ENCODE data around the gene HS6ST2.
"Not testable (repeated sequence)": the region's sequence is repeated elsewhere in the genome, so short reads cannot be mapped to it uniquely, and the experiment has no call there.

Gene HS6ST2

DNA sequence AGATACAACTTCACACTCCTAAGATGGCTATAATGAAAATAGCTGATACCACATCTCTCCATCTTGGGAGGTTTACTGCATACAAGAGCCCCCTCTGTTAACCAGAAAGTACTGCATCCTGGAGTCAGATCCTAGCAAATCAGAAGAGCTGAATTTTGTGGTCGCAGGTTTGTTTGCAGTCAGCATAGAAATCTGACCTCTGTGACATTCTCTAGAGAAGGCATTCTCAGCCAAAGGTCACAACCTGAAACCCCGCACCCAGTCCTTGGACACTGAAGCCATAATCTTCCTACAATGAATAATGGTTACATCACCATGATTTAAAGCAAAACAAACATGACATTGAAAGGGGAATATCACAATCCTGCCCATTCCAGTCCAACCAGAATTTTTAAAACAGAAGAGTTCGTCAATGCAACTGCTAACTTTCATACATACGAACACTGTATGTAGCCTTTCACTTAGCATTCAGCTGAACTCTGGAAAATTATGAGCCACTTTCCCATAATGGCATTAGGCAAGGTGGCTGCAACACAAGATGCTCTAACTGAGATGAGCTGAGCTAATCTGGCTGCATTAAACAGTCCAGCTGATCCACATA is 17.6 kb downstream of the HS6ST2 start:
- DNase-seq, result no peak

DNA sequence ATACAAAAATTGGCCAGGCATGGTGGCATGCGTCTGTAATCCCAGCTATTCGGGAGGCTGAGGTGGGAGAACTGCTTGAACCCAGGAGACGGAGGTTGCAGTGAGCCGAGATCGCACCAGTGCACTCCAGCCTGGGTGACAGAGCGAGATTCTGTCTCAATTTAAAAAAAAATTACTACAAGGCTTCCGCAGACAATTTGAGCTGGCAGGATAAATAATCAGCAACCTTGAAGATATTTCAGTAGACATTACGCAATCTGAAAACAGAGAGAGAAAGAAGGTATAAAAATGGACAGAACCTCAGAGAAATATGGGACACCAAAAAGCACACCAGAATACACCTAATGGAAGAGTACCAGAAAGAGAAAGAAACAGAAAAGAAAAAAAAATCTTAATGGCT is 25.3 kb downstream of the HS6ST2 start:
- DNase-seq, result no peak

DNA sequence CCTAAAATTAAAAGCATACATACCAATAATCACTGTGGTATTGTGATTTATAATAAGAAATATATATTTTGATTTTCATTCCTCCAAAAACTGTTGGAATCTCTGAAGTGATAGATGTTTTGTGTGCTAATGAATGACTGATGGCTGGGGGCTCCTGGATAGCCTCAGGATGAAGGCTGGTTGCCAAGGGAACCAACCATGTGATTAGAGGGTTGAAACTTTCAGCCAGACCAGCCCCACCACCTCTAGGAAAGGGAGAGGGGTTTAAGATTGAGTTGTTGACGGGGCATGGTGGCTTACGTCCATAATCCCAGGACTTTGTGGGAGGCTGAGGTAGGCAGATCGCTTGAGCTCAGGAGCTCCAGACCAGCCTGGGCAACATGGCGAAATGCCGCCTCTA is 34.0 kb downstream of the HS6ST2 start:
- no peak for DNase-seq

DNA sequence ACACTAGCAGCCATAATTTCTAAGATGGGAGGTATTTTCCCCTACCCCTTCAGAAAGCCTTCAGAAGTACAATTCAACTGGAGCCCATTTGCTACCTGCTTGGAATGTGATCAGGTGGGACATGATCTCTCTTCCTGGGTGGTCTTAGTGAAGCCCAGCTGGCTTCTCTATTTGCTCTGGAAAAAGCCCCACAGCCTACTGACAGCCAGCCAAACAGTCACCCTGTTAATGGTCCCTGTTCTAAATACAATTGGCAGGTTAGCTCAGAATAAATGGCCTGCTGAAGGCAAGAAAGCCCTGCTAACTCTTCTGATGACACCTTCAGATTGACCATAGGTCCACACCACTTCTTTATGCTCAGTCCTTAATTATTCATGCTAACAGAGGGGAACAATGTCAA is 39.9 kb downstream of the HS6ST2 start:
- DNase-seq, result no peak

- DNase-seq, result no peak
These were observed 42.1 kb downstream of the HS6ST2 start for GRCh38 chrX:132916349-132916748.

- no peak for DNase-seq
These were observed 48.8 kb downstream of the HS6ST2 start for GRCh38 chrX:132909643-132910042.

DNA sequence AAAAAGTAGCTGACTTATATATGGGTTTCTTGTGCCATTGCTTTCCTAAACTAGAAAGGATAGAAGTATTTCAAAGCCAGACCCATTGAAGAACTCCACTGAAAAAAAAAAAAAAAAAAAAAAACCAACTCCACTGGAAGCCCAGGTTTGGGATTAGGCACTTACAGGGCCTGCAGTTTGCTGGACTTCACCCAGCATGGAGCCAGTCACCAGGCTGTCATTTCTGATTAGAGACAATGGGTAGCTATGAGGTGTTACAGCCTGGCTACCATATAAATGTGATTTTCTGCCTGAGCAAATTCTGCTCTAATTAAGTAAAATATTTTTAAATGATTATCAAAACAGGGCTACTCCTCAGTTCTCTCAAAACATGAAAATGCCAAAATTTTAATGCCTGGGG is 49.5 kb downstream of the HS6ST2 start:
- no peak for DNase-seq

GRCh38 chrX:132900633-132901293 is 57.7 kb downstream of the HS6ST2 start:
- no peak for DNase-seq

DNA sequence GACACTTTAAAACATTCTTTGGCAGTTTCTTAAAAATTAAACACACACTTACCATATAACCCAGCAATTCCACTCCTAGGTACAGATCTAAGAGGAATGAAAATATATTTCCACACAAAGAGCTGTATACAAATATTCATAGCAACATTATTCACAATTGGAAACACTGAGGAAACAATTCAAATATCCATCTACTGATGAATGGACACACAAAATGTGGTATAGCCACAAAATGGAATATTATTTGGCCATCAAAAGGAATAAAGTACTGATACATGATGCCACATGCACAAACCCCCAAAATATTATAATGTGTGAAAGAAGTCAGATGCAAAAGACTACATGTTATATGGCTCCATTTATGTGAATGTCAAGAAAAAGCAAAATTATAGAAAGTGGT is 70.9 kb downstream of the HS6ST2 start:
- DNase-seq, result no peak

- no peak for DNase-seq
These were observed 75.0 kb downstream of the HS6ST2 start for GRCh38 chrX:132883358-132883915.

- DNase-seq, result not testable (repeated sequence)
These were observed 77.7 kb downstream of the HS6ST2 start for GRCh38 chrX:132880753-132881152.

DNA sequence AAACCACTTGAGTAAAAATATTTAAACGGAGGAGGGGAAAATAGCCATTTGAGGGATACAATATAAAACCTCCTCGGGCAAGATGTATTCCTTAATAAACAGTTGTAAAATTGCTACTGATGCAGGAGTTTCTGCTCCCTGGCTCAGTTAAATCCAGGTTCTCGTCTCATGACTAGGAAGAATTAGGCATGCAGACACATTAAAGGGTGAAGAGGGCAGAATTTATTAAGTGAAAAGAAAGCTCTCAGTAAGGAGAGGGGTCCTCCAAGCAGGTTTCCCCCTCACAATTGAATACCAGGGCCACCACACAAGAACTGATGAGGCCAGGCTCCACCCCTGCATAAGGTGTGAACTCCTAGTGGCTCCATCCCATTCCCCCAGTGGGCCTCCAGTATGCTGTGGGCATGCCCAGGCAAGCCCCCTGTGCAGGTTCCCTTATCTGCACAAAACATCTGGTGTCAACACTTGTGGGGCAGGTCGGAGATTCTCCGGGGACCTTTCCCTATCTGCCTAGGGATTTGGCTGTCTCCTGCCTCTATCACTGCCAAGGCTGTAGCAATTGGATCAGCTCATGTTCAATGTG is 80.4 kb downstream of the HS6ST2 start:
- DNase-seq, result no peak

- no peak for DNase-seq
These were observed 81.7 kb downstream of the HS6ST2 start for GRCh38 chrX:132876523-132877338.

DNA sequence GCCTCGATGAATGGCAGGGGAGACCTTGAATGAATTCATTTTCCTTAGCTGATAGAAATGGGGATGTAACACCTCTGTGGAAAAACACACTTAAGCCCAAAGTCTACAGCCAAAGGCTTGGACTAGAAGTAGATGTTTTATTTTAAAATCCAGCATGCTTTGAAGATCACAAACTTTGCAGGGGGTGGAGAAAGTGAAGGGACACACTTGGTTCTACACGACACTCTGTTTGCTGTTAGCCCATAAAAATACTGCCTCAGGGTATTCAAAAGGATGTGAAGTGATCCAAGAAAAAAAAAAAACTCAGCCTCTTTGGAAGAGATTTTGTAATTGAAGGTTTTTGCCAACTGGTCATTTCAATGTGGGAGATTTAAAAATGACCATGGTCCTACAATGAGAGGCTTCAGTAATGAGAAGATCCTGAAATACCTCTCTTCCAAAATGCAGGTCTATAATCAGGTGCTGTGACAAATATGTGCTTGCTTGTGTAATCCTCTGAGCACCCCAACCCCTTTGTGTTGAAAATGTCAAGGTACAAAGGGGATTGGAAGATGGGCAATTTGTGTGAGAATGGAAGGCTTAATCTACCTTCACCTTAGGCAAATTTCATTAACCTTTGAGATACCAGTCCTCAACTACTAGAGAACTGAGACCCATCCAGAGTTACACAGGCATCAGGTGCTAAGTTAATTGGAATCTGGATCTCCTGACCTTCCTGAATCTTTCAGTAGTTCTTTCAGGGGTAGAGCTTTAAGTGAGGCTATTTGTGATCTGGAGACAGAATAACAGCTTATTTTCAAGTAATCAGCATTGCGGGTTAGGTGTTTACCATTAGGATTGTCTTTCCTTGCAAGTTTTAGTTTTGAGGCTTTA is 82.5 kb downstream of the HS6ST2 start:
- DNase-seq, result no peak

GRCh38 chrX:132862562-132862961 is 95.9 kb downstream of the HS6ST2 start:
- DNase-seq, result no peak

- no peak for DNase-seq
These were observed 97.4 kb downstream of the HS6ST2 start for GRCh38 chrX:132861076-132861475.

GRCh38 chrX:132860200-132860599 is 98.2 kb downstream of the HS6ST2 start:
- no peak for DNase-seq

- DNase-seq, result no peak
These were observed 100.4 kb downstream of the HS6ST2 start for GRCh38 chrX:132858018-132858417.

GRCh38 chrX:132855780-132856341 is 102.6 kb downstream of the HS6ST2 start:
- DNase-seq, result no peak

DNA sequence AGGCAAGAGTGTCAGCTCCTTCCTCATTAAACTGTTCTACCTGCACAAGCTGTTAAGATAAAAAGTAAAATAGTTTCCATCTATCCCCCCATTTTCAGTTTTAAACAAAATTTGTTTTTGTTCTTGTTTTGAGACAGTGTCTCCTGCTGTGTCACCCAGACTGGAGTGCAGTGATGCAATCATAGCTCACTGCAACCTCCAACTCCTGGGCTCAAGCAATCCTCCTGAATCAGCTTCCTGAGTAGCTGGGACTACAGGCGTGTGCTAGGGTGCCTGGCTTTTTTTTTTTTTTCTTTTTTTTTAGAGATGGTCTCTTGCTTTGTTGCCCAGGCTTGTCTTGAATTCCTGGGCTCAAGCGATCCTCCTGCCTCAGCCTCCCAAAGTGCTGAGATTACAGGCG is 105.4 kb downstream of the HS6ST2 start:
- DNase-seq, result no peak

DNA sequence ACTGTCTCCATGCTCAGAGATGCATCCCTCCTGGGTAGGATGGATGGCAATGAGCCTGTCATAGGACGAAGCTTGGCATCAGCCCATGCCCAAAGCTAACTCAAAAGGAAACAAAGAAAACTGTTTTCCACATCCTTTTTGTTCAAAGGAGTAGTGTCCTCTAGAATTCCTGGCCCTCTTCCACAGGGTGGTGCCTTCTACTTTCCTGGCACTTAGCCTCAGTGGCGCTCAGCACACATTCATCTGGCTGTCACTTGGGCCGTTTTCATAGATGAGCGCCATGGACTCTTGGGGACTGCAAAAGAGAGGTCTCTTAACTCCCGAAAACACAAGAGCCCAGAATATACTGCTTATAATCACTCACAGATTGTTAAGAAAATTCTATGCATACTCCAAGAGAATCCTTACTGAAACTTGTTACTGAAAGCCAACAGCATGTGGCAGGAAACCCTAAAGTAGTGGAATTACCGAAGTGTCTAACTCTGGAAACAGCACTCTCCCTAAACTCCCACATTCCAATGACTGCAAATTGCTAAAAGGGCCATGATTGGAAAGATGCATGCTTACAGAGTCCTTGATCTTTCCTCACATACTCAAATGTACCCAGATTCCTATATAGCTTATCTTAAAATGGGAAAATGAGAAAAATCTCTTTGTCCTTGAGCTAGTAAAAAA is 110.0 kb downstream of the HS6ST2 start:
- no peak for DNase-seq
